OCI-LY1 (cell line): ENCODE measurements around the gene EN1.

Experiments
- H2AFZ ChIP-seq: fragments of 200-600 bp; sonication (generic), shearing (Covaris generic); 2 replicates; pipeline ENCODE4 v1.6.0; 2014; ENCODE audit warnings: antibody characterized with exemption, mild to moderate bottlenecking, low read length
- H3F3A ChIP-seq: fragments of 200-600 bp; sonication (generic), shearing (Covaris generic); 2 replicates; pipeline ENCODE4 v1.6.0; 2014; ENCODE audit warnings: mild to moderate bottlenecking, antibody characterized with exemption, low read length, moderate library complexity; ENCODE audit not compliant: insufficient read depth
- H3K27ac ChIP-seq: fragments of 200-600 bp; sonication (generic); 2 replicates; pipeline ENCODE4 v1.5.1; 2014; ENCODE audit warnings: low read length, mixed run types, mild to moderate bottlenecking, low read depth; ENCODE audit not compliant: poor library complexity, severe bottlenecking
- H3K27me3 ChIP-seq: fragments of 200-600 bp; sonication (generic); 2 replicates; pipeline ENCODE4 v1.6.0; 2014; ENCODE audit warnings: antibody characterized with exemption, mild to moderate bottlenecking, low read length, moderate library complexity; ENCODE audit not compliant: insufficient read depth
- H3K36me3 ChIP-seq: fragments of 200-600 bp; sonication (generic); 2 replicates; pipeline ENCODE4 v1.6.1; 2014; ENCODE audit warnings: mild to moderate bottlenecking, antibody characterized with exemption, low read length, moderate library complexity, mixed read lengths; ENCODE audit not compliant: insufficient read depth
- H3K4me1 ChIP-seq: fragments of 200-600 bp; sonication (generic); 2 replicates; pipeline ENCODE4 v1.5.1; 2014; ENCODE audit warnings: mild to moderate bottlenecking, low read length, moderate library complexity; ENCODE audit not compliant: insufficient read depth, severe bottlenecking
- H3K4me2 ChIP-seq: fragments of 200-600 bp; sonication (generic), shearing (Covaris generic); 2 replicates; pipeline ENCODE4 v1.6.1; 2014; ENCODE audit warnings: low read length
- H3K4me3 ChIP-seq: fragments of 200-600 bp; sonication (generic); 2 replicates; pipeline ENCODE4 v1.5.1; 2014; ENCODE audit warnings: low read length, low read depth, mild to moderate bottlenecking, mixed read lengths; ENCODE audit not compliant: poor library complexity, severe bottlenecking
- H3K79me2 ChIP-seq: fragments of 200-600 bp; shearing (Covaris generic); 2 replicates; pipeline ENCODE4 v1.6.1; 2016; ENCODE audit warnings: mixed run types, low read length, mixed read lengths; ENCODE audit not compliant: insufficient read depth
- H3K9ac ChIP-seq: fragments of 200-600 bp; sonication (generic), shearing (Covaris generic); 2 replicates; pipeline ENCODE4 v1.6.1; 2014; ENCODE audit warnings: mild to moderate bottlenecking, low read length, mixed read lengths
- H3K9me2 ChIP-seq: fragments of 200-600 bp; sonication (generic), shearing (Covaris generic); 2 replicates; pipeline ENCODE4 v1.6.1; 2014; ENCODE audit warnings: low read depth, mild to moderate bottlenecking, low read length, mixed read lengths
- H3K9me3 ChIP-seq: fragments of 200-600 bp; shearing (Covaris generic); 2 replicates; pipeline ENCODE4 v1.6.1; 2014; ENCODE audit warnings: low read length, mixed read lengths
- H4K20me1 ChIP-seq: fragments of 200-600 bp; sonication (generic), shearing (Covaris generic); 2 replicates; pipeline ENCODE4 v1.6.0; 2016; ENCODE audit warnings: mild to moderate bottlenecking, low read length; ENCODE audit not compliant: insufficient read depth
- EZH2 ChIP-seq: fragments of 200-600 bp; sonication (generic), shearing (Covaris generic); IDR thresholded peaks from 2 replicates; pipeline ENCODE4 v1.8.0; 2017; ENCODE audit warnings: borderline replicate concordance, mixed run types, mild to moderate bottlenecking, antibody characterized with exemption, low read length, moderate library complexity, mixed read lengths
- TF ChIP-seq, protein P1 (sequence below): fragments of 200-600 bp; sonication (generic), shearing (Covaris generic); IDR thresholded peaks from 2 replicates; pipeline ENCODE4 v1.5.1; 2017; ENCODE audit warnings: mild to moderate bottlenecking, antibody characterized with exemption, low read length, moderate library complexity, mixed read lengths

EN1 gene

GRCh38 chr2:118810766-118811165 lies 36.7 kb downstream of the EN1 start:
- no peak overlapping the region for H3K4me3 ChIP-seq
- no peak overlapping the region for H3K9ac ChIP-seq
- H3K79me2 ChIP-seq: no peaks in the 10 kb centered on the region
- TF ChIP-seq, protein P1, sequence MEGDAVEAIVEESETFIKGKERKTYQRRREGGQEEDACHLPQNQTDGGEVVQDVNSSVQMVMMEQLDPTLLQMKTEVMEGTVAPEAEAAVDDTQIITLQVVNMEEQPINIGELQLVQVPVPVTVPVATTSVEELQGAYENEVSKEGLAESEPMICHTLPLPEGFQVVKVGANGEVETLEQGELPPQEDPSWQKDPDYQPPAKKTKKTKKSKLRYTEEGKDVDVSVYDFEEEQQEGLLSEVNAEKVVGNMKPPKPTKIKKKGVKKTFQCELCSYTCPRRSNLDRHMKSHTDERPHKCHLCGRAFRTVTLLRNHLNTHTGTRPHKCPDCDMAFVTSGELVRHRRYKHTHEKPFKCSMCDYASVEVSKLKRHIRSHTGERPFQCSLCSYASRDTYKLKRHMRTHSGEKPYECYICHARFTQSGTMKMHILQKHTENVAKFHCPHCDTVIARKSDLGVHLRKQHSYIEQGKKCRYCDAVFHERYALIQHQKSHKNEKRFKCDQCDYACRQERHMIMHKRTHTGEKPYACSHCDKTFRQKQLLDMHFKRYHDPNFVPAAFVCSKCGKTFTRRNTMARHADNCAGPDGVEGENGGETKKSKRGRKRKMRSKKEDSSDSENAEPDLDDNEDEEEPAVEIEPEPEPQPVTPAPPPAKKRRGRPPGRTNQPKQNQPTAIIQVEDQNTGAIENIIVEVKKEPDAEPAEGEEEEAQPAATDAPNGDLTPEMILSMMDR: no peak
- no peak for TF ChIP-seq EZH2
- H3K9me3 ChIP-seq: no peaks in the 10 kb centered on the region
- H3K27ac ChIP-seq: no peak overlapping the region
- no peaks in the 10 kb centered on the region for H4K20me1 ChIP-seq
- H3K27me3 ChIP-seq: 0 out of 2 replicates have a peak, but pooled peaks cover 5% of the 10 kb centered on the region
- no peaks in the 10 kb centered on the region for H3K4me1 ChIP-seq
- H3K9me2 ChIP-seq: no peaks in the 10 kb centered on the region
- H3F3A ChIP-seq: no peaks in the 10 kb centered on the region
- no peaks in the 10 kb centered on the region for H3K36me3 ChIP-seq
- no peak overlapping the region for H3K4me2 ChIP-seq
- H2AFZ ChIP-seq: no peak overlapping the region

DNA sequence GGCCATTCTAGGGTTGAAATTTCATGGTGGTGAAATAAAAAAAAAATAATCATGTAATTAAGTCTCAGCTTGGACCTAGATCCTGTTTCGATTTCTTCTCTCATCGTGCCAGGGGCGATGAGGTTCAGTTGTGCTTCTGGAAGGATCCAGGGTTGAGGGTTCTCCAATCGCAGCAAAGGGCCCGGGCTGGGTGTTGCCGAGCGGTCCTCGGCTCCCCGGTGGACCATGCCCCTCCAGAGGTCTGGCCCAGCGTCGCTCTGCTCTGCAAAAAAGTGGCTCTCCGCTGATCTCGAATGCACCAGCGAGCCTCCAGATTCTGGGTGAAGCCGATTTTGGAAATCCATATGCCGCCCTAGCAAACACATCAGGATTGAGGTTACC lies 39.0 kb downstream of the EN1 start:
- H2AFZ ChIP-seq: no peak overlapping the region
- no peak overlapping the region for H3K4me3 ChIP-seq
- no peaks in the 10 kb centered on the region for H3F3A ChIP-seq
- no peaks in the 10 kb centered on the region for H3K79me2 ChIP-seq
- H3K4me2 ChIP-seq: no peak overlapping the region
- H3K9me3 ChIP-seq: no peaks in the 10 kb centered on the region
- H3K27me3 ChIP-seq: 0 out of 2 replicates have a peak, but pooled peaks cover 5% of the 10 kb centered on the region
- H3K9me2 ChIP-seq: no peaks in the 10 kb centered on the region
- no peaks in the 10 kb centered on the region for H4K20me1 ChIP-seq
- no peaks in the 10 kb centered on the region for H3K4me1 ChIP-seq
- H3K36me3 ChIP-seq: no peaks in the 10 kb centered on the region
- H3K9ac ChIP-seq: no peak overlapping the region
- TF ChIP-seq, protein P1: no peak
- no peak for TF ChIP-seq EZH2
- H3K27ac ChIP-seq: no peak overlapping the region

GRCh38 chr2:118807668-118808428 lies 39.6 kb downstream of the EN1 start:
- no peak overlapping the region for H3K4me2 ChIP-seq
- H3K9me3 ChIP-seq: no peaks in the 10 kb centered on the region
- H3K4me1 ChIP-seq: no peaks in the 10 kb centered on the region
- no peak overlapping the region for H3K9ac ChIP-seq
- H3K27ac ChIP-seq: no peak overlapping the region
- no peaks in the 10 kb centered on the region for H4K20me1 ChIP-seq
- TF ChIP-seq EZH2: no peak
- TF ChIP-seq, protein P1: no peak
- no peak overlapping the region for H2AFZ ChIP-seq
- H3K9me2 ChIP-seq: no peaks in the 10 kb centered on the region
- no peaks in the 10 kb centered on the region for H3K79me2 ChIP-seq
- no peak overlapping the region for H3K4me3 ChIP-seq
- 0 out of 2 replicates have a peak, but pooled peaks cover 5% of the 10 kb centered on the region for H3K27me3 ChIP-seq
- no peaks in the 10 kb centered on the region for H3F3A ChIP-seq
- H3K36me3 ChIP-seq: no peaks in the 10 kb centered on the region
